8988T (cell line): ENCODE results near the gene GCK.

Experiments
- DNase-seq: peaks from one replicate; pipeline ENCODE4 v3.0.0; 2011

GCK gene

GRCh38 chr7:44102846-44103565 lies 86.2 kb downstream of the GCK start:
- DNase-seq, result no peak

- no peak for DNase-seq
Measured at GRCh38 chr7:44101966-44102845, 87.0 kb downstream of the GCK start.

GRCh38 chr7:44101303-44101965 lies 87.8 kb downstream of the GCK start:
- DNase-seq, result no peak

- no peak for DNase-seq
Measured at GRCh38 chr7:44100458-44101302, 88.6 kb downstream of the GCK start.

GRCh38 chr7:44099669-44100068 lies 89.6 kb downstream of the GCK start:
- DNase-seq, result no peak

- DNase-seq, result no peak
Measured at GRCh38 chr7:44098092-44099068, 90.9 kb downstream of the GCK start.

- DNase-seq, result no peak
Measured at GRCh38 chr7:44097064-44097932, 91.9 kb downstream of the GCK start.

- DNase-seq, result no peak
Measured at GRCh38 chr7:44096326-44096881, 92.8 kb downstream of the GCK start.

- DNase-seq, result no peak
Measured at GRCh38 chr7:44095781-44096180, 93.5 kb downstream of the GCK start.

GRCh38 chr7:44094883-44095592 lies 94.2 kb downstream of the GCK start:
- no peak for DNase-seq

- DNase-seq, result no peak
Measured at GRCh38 chr7:44094365-44094764, 94.9 kb downstream of the GCK start.
